IPS-18c (cell line): ENCODE measurements around the gene ACSS3.
"Not testable (repeated sequence)": the region's sequence is repeated elsewhere in the genome, so short reads cannot be mapped to it uniquely, and the experiment has no call there.

Experiments
- H3K4me3 ChIP-seq: 2 replicates; pipeline ENCODE4 v1.7.0; 2013; ENCODE audit warnings: low read depth, mild to moderate bottlenecking, low read length, moderate library complexity; ENCODE audit not compliant: insufficient read depth
- H3K9me3 ChIP-seq: one replicate; pipeline ENCODE4 v1.6.1; 2013; ENCODE audit warnings: mild to moderate bottlenecking, low read length, moderate library complexity; ENCODE audit not compliant: control insufficient read depth, insufficient read depth

The ACSS3 gene, protein sequence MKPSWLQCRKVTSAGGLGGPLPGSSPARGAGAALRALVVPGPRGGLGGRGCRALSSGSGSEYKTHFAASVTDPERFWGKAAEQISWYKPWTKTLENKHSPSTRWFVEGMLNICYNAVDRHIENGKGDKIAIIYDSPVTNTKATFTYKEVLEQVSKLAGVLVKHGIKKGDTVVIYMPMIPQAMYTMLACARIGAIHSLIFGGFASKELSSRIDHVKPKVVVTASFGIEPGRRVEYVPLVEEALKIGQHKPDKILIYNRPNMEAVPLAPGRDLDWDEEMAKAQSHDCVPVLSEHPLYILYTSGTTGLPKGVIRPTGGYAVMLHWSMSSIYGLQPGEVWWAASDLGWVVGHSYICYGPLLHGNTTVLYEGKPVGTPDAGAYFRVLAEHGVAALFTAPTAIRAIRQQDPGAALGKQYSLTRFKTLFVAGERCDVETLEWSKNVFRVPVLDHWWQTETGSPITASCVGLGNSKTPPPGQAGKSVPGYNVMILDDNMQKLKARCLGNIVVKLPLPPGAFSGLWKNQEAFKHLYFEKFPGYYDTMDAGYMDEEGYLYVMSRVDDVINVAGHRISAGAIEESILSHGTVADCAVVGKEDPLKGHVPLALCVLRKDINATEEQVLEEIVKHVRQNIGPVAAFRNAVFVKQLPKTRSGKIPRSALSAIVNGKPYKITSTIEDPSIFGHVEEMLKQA

DNA sequence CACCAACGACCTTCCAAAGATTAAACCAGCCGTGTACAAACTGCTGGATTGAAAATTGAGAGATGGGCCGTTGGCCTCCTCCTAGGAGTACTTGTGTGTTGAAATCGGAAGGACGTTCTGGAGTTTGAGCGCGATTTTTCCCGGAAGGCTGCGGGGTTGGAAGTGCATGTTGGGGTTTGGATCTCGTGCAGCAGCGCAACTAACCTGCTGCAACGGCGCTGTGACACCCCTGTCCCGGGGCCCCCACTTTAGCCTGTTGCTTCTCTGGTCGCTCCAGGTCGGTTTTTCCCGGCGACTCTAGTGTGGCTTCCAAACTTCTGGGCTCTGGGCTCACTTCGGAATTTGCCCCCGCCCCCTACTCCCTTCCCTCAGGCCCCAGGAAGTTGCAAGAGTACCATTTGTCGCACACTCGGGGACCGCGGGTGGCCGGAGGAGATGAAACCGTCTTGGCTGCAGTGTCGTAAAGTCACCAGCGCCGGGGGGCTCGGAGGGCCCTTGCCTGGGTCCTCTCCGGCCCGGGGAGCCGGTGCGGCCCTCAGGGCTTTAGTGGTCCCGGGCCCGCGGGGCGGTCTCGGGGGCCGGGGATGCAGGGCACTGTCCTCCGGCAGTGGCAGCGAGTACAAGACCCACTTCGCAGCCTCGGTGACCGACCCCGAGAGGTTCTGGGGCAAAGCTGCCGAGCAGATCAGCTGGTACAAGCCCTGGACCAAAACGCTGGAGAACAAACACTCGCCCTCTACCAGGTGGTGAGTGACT lies at the start of gene ACSS3:
Gene ACSS3, plus strand, starts transcription at position 394 of the 756 bp plus-strand sequence. Its CDS starts 42 bp downstream, at position 436.
- peak within 1 kb of the TSS; percentile 78 for H3K4me3 ChIP-seq
- H3K9me3 ChIP-seq: no peaks in the 10 kb centered on the region

DNA sequence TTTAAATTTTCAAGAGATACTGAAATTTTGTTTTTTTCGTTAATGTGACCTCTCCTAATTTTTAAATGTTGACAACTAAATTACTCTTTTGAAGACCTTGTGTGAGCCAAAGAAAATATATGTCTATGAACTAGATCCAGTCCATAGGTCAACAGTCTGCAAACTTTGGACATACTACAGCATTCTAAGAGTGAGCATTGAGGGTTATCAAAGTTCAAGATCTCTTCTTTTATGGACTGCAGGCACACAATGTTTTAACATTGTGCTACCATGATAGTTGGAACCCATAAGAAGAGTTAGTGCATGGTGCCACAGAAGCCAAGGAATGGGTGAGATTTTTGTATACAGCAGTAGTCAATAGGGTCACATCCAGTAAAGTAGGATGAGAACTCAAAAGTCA lies 43.0 kb upstream of the ACSS3 start:
- Histone ChIP-seq H3K4me3 (no peak overlapping the region), H3K9me3 (no peaks in the 10 kb centered on the region)

DNA sequence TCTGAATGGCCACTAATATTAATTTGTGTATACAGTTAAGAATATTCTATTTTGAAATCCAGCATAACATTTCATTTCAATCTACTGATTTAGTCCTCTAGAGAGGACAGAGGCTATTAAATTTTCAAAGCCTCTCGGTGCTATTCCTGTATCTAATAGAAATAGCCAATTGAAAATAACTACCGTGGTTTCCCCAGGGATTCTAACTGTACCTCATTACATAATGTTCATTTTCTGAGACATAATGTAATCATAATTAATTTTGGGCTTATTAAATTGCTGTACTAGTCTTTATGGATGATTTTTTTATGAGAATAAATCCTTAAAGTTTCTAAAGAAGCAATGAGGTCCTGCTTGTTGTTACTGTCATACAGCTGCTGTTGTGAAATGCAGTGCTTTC lies 38.6 kb upstream of the ACSS3 start:
- no peak overlapping the region for H3K4me3 ChIP-seq
- H3K9me3 ChIP-seq: no peaks in the 10 kb centered on the region

DNA sequence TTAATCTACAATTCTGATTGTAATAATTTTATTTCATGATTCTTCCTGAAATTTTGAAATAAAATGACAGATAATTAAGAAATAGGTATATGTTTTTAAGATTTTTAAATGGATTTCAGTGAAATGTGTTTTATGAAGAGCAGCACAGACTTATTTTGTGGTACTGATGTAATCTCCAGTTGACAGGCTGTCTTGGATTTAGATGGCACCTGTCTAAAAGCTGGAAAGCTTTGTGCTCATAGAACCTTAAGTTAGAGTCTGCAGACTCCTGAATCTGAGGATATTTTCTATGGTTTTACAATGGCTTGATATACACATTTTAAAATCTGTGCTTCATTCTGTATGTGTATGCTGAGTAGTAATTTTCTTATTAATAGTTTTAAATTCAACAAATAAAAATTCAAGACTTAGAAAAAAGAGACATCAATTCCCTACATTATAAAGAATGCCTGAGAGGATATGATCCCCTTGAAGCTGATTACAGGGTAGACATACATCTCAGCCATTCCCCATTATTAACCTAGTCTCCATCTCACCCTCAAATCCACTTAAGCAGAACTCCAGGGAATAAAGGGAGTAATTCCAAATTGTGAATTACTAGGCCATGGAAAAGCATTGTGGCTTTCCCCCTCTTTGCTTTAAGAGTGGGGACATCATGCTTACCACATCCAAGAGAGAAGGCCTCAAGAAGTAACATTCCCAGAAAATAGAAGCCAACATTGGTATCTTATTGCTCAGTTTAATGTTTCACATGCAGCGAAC lies 33.7 kb upstream of the ACSS3 start:
- H3K4me3 ChIP-seq: no peak overlapping the region
- no peaks in the 10 kb centered on the region for H3K9me3 ChIP-seq

DNA sequence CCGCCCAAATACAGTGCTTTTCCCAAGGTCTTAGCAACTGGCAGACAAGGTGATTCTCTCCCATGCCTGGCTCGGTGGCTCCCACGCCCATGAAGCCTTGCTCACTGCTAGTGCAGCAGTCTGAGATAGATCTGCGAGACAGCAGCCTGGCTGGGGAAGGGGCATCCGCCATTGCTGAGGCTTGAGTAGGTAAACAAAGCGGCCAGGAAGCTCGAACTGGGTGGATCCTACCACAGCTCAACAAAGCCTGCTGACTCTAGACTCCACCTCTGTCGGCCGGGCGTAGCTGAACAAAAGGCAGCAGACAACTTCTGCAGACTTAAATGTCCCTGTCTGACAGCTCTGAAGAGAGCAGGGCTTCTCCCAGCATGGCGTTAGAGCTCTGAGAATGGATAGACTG lies 12.9 kb upstream of the ACSS3 start:
- not testable (repeated sequence) for H3K4me3 ChIP-seq, H3K9me3 ChIP-seq

DNA sequence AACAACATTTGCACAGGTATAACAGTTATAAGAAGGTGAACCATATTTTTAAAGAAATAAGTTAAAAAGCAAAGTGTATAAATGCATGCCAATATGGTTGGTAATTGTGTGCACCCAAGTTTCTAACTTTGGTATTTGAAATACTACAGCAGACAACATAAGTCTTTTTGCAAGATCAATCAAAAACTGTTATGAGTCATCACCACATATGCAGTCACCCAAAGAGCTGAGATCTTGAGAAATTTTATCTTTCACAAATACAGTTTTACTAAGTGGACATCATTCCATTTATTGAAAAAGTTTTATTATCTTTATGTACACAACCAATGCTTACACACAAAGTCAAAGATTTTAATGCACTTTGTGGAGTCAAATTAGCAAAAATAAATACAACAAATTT lies 7.0 kb upstream of the ACSS3 start:
- Histone ChIP-seq H3K4me3 (no peak overlapping the region), H3K9me3 (no peaks in the 10 kb centered on the region)

DNA sequence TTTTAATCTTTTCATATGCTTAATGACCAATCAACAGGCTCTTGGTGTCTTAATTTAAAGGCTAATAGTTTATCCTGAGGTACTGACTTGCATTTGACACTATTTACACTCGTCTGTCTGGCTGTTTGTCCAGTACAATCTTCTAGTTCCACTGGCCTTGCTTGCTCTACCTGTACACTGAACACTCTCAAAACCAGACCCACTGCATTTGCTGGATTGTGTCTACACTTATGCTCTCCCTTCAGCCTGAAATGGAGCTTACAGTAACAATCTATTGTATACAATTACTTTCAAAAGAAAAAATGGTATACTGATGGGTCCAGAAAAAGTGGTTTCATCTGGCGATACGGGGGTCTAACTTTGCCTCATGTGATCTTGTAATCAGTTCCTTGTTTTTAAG lies 2.3 kb upstream of the ACSS3 start:
- Histone ChIP-seq H3K4me3 (no peak overlapping the region), H3K9me3 (no peaks in the 10 kb centered on the region)

DNA sequence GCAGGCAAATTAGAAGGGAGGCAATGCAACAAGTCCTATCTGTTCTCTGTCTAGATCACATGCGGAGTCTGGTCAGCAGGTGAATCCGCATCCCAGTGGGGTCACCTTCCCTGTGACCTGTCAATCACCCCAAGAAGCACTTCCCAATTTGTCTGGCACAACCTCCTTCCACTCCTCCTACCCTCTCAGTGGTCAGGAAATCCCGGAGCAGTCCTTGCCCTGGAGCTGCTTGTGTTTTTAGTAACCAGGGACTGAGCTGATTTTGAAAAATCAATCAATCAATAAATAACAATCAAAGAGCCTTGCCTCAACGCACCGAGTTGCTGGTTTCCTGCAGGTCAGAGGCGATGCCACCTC lies 572 bp upstream of the ACSS3 start:
- peak overlapping the region; percentile 78 for H3K4me3 ChIP-seq
- H3K9me3 ChIP-seq: no peaks in the 10 kb centered on the region

DNA sequence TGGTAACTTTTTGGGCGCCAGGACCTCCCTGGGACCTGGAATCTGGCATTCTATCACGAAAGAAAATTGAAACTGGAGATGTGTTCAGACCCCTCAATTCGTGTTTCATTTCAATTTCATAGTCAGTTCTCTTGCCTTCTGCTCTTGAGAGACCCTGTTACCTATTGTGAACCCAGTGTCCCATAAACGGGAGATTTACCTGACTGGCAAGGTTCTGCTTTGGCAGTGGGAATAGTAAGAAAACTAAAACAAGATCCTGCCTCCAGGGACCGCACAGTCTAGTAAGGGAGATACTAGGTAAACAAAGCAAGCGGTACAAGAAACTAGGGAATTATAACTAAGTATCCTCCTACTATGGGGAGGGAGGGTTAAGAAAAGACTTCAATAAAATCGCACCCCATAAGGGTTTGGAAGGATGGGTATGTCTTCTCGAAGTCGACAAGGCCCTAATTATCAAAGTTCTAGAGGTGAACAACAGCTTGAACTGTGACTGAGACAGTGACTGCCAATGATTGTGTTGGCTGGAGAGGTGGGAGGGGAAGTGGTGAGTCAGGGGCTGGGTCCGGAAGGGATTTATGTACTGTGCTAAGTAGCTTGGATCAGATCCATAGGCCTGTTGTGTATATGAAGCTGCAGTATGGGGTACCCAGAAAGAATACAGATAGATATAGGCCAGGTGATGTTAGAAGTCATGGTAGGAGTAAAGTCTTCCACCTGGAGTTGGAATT lies 754 bp downstream of the ACSS3 start:
- Histone ChIP-seq H3K4me3 (peak overlapping the region; percentile 78), H3K9me3 (no peaks in the 10 kb centered on the region)

DNA sequence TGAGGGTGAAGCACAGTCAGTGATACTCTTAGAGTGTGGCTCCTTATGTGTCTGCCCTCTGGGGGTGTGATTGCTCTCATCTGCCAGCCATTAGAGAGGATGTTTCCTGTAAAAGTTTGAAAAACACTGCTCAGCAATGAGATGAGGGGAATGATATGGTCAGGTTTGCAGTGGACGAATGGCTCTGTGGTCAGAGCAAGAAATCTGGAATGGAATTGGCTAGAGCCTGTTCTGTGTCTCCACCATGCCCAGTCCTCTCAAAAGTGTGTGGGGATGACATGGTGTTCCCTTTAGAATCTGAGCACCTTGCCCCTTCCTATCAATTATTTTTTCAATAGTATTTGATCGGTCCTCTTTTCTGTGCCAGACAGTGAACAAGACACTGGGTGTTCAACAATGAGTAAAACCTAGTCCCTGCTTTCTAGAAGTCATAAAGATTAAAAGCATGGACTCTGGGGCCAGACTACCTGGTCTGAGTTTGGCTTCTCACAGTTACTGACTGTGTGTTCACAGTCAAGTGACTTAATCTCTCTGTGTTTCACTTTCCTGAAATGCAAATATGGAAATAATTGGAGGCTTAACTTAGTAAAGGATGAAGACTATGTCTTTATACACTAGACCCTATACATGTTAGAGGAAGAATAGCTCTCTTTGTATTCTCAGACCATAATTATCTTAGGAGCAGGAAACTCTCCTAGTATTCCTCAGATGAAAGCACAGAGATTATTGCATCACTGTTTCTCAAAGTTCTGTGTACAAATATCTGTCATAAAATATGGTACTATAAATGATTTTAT lies 1.6 kb downstream of the ACSS3 start:
- Histone ChIP-seq H3K4me3 (no peak overlapping the region; the same call in 1 of the 2 replicates), H3K9me3 (no peaks in the 10 kb centered on the region)

DNA sequence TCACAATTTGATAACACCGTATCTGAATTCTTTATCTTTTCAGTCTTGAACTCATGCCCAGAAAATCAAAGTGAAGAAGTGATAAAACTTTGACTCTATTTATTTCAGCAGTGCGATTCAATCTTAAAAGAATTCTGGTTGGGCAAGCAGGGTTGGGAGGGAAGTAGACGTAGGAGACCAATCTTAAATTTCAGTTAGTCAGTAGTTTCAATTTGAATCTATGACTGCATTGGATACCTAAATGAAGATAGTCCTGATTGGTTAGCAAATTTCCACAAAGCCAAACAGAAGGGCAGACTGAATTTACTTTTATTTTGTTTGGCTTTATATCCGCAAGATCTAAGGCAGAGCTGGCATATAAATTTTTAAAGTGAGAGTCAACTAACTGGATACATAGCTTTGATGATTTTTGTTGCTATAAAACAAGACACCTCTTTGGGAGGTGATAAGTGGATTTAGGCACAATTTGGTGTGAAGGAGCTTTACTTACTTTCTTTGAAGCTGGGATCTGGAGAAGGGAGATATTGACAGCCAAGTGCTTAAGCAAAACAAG lies 2.6 kb downstream of the ACSS3 start:
- Histone ChIP-seq H3K9me3 (no peaks in the 10 kb centered on the region), H3K4me3 (no peak overlapping the region)

DNA sequence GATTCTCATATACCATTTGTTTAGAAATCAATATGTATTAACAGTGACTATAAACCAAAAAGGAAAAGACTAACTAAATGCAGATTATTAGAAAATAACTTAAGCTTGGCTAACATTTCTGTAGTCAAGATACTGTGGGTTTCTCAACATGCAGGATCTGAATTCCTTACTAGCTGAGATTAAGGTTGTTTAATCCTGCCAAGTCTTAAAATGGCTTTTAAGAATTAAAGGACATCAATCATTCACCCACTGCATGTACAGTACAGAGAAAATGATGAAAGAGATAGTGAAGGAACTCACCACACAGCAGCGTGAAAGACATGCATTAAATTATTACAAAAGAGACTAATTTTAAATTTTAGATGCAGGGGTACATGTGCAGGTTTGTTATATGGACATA lies 3.8 kb downstream of the ACSS3 start:
- Histone ChIP-seq H3K4me3 (no peak overlapping the region), H3K9me3 (no peaks in the 10 kb centered on the region)

DNA sequence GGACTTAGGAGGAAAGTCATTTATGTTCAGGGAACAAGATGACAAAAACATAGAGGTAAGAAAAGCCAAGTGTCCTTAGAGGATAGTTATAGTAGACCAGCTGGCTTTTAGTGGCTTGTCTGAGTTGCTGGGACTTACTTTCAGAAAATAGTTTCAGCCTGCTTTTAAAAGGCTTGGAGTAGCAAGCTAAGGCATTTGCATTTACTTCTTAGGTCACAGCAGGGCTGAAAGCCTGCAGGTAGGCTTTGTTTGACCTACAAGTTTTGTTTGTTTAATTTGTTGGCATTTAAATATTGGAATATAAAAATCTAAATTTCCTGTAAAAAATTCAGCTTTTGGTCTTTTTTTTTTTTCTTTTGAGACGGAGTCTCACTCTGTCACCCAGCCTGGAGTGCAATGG lies 5.1 kb downstream of the ACSS3 start:
- Histone ChIP-seq H3K9me3 (no peaks in the 10 kb centered on the region), H3K4me3 (no peak overlapping the region)

DNA sequence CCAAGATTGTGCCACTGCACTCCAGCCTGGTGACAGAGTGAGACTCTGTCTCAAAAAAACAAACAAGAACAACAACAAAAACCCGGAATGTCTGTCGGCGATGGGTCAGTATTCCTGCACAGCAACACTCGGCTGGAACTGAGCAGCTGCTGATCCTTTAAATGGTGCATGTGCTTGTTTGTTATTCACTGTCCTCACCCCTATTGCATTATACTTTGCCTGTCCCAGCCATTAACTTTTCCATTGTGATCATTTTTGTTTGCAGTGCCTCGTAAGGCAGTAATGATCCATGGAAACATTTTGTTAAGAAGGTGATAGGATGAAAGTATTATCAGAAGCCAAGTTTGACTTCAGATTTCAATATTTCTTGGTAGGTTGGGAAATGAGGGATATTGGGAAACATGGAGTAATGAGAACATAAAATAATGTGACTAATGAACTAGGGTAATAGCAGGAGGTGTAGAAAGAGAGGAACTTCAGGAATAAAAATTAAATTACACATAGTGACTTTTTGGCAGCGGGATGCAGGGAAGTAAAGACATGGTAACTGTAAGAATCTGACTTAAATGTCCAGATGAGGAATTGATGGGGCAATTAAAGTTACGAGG lies 6.1 kb downstream of the ACSS3 start:
- Histone ChIP-seq H3K4me3 (no peak overlapping the region), H3K9me3 (no peaks in the 10 kb centered on the region)

DNA sequence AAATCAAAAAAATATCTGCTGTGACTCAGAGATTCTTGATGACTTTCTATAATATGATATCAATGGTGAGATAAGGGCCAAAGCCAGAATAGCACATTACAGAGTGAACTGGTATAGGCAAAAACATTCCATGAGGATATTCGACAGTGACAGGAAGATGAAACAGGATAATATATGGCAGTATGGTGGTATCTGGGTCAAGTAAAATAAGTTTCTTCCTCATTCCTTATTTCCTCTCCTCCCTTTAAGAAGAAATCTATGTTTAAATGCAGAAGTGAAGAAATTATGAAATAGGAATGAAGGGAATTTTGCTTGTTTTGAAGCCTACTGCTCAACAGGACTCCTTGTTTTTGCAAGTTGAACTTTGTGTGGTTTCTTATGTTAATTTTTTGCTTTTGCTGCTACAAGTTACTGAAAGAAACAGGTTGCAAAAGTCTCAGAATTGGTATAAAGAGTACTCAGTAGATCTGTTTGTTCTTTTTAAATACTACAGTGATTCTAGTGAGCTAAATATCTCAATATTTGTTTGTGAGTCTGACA lies 7.0 kb downstream of the ACSS3 start:
- H3K4me3 ChIP-seq: no peak overlapping the region
- H3K9me3 ChIP-seq: no peaks in the 10 kb centered on the region
